ENCODE results near the gene IL6. TPM values are rescaled to one million over a fixed set of nuclear protein-coding genes. Genes with fewer than 3 reads are reported as not detected.

Gene IL6
- total and polyA plus RNA-seq, 9 of the 15 experiments (the other 6 are each of a cell fraction or from before 2014, with no cell fraction given): 0.76 to 2.9 (median 1.5) TPM

DNA sequence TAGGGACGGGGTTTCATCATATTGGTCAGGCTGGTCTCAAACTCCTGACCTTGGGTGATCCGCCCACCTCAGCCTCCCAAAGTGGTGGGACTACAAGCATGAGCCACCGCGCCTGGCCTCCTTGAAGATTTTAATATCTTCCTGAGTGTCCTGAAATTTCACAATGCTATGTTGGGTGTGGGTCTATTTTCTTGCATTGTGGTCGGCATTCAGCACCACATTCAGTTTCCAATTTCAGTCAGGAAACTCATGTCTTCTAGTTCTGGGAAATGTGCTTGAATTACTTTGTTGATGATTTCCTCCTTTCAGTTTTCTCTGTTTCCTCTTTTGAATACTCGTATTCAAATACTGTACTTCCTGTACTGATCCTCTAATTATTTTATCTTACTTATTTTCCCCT, 49.3 kb upstream of the IL6 start (continued):
- TF ChIP-seq RHOXF2B (CRISPR knock-in tag; conservative IDR thresholded peaks at IDR 0.05) (no peak), NR4A1 (CRISPR knock-in tag; IDR thresholded peaks at IDR 0.05) (no peak), NR4A1 (tag; IDR thresholded peaks at IDR 0.05) (0 out of 2 replicates have a peak, but pooled peaks have one; percentile 38), CXXC5 (CRISPR knock-in tag; IDR thresholded peaks at IDR 0.05) (peak; percentile 16; the same call in 1 of the 2 replicates), KDM1A (IDR thresholded peaks at IDR 0.05) (no peak), ZKSCAN1 (IDR thresholded peaks at IDR 0.05; ENCODE audit: low read depth, low read length) (no peak), FIP1L1 (IDR thresholded peaks at IDR 0.05; ENCODE audit: low read depth, low read length, poor library complexity, severe bottlenecking) (no peak), CTBP1 (IDR thresholded peaks at IDR 0.05; ENCODE audit: borderline replicate concordance) (0 out of 2 replicates have a peak, but pooled peaks have one; percentile 14), BMI1 (IDR thresholded peaks at IDR 0.05; ENCODE audit: low read length) (no peak)
- TF ChIP-seq, protein P1, sequence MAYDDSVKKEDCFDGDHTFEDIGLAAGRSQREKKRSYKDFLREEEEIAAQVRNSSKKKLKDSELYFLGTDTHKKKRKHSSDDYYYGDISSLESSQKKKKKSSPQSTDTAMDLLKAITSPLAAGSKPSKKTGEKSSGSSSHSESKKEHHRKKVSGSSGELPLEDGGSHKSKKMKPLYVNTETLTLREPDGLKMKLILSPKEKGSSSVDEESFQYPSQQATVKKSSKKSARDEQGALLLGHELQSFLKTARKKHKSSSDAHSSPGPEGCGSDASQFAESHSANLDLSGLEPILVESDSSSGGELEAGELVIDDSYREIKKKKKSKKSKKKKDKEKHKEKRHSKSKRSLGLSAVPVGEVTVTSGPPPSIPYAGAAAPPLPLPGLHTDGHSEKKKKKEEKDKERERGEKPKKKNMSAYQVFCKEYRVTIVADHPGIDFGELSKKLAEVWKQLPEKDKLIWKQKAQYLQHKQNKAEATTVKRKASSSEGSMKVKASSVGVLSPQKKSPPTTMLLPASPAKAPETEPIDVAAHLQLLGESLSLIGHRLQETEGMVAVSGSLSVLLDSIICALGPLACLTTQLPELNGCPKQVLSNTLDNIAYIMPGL (CRISPR knock-in tag; IDR thresholded peaks at IDR 0.05): no peak
- TF ChIP-seq, protein P2, sequence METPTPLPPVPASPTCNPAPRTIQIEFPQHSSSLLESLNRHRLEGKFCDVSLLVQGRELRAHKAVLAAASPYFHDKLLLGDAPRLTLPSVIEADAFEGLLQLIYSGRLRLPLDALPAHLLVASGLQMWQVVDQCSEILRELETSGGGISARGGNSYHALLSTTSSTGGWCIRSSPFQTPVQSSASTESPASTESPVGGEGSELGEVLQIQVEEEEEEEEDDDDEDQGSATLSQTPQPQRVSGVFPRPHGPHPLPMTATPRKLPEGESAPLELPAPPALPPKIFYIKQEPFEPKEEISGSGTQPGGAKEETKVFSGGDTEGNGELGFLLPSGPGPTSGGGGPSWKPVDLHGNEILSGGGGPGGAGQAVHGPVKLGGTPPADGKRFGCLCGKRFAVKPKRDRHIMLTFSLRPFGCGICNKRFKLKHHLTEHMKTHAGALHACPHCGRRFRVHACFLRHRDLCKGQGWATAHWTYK (CRISPR knock-in tag; IDR thresholded peaks at IDR 0.05): no peak
